HEK293T (cell line): ENCODE measurements around the gene SNRNP27.

ENCODE experiments used
- BHLHE40 ChIP-seq: fragments of 450-650 bp; IDR thresholded peaks from 2 replicates; pipeline ENCODE4 v1.6.1; 2016; ENCODE audit warnings: mild to moderate bottlenecking, moderate library complexity, borderline replicate concordance
- ELF4 ChIP-seq: fragments of 450-650 bp; IDR thresholded peaks from 2 replicates; pipeline ENCODE4 v1.6.1; 2017; ENCODE audit warnings: antibody characterized with exemption
- FOXA1 ChIP-seq: fragments of 450-650 bp; IDR thresholded peaks from 2 replicates; pipeline ENCODE4 v1.6.1; 2016; ENCODE audit warnings: mild to moderate bottlenecking
- FOXK2 ChIP-seq: fragments of 450-650 bp; IDR thresholded peaks from 2 replicates; pipeline ENCODE4 v1.6.1; 2016; ENCODE audit warnings: mild to moderate bottlenecking
- FOXM1 ChIP-seq: fragments of 450-650 bp; IDR thresholded peaks from 2 replicates; pipeline ENCODE4 v1.6.1; 2017; ENCODE audit warnings: mild to moderate bottlenecking, borderline replicate concordance
- HDGF ChIP-seq: fragments of 450-650 bp; IDR thresholded peaks from 2 replicates; pipeline ENCODE4 v1.6.1; 2017; ENCODE audit warnings: antibody characterized with exemption, borderline replicate concordance
- L3MBTL2 ChIP-seq: fragments of 450-650 bp; conservative IDR thresholded peaks from 2 replicates; pipeline ENCODE4 v1.6.1; 2016; ENCODE audit warnings: mild to moderate bottlenecking
- LEF1 ChIP-seq: fragments of 450-650 bp; IDR thresholded peaks from 2 replicates; pipeline ENCODE4 v1.6.1; 2017; ENCODE audit warnings: mild to moderate bottlenecking, borderline replicate concordance
- NFRKB ChIP-seq: fragments of 450-650 bp; IDR thresholded peaks from 2 replicates; pipeline ENCODE4 v1.6.1; 2016; ENCODE audit warnings: mild to moderate bottlenecking, moderate library complexity
- SP1 ChIP-seq: fragments of 450-650 bp; IDR thresholded peaks from 2 replicates; pipeline ENCODE4 v1.6.1; 2017
- SUZ12 ChIP-seq: fragments of 450-650 bp; IDR thresholded peaks from 2 replicates; pipeline ENCODE4 v1.6.1; 2016; ENCODE audit warnings: mild to moderate bottlenecking
- TARDBP ChIP-seq: fragments of 450-650 bp; IDR thresholded peaks from 2 replicates; pipeline ENCODE4 v1.6.1; 2016
- ZNF384 ChIP-seq: fragments of 450-650 bp; IDR thresholded peaks from 2 replicates; pipeline ENCODE4 v1.6.1; 2016
- TF ChIP-seq, protein P1 (sequence below): fragments of 450-650 bp; IDR thresholded peaks from 2 replicates; pipeline ENCODE4 v1.6.1; 2016

DNA sequence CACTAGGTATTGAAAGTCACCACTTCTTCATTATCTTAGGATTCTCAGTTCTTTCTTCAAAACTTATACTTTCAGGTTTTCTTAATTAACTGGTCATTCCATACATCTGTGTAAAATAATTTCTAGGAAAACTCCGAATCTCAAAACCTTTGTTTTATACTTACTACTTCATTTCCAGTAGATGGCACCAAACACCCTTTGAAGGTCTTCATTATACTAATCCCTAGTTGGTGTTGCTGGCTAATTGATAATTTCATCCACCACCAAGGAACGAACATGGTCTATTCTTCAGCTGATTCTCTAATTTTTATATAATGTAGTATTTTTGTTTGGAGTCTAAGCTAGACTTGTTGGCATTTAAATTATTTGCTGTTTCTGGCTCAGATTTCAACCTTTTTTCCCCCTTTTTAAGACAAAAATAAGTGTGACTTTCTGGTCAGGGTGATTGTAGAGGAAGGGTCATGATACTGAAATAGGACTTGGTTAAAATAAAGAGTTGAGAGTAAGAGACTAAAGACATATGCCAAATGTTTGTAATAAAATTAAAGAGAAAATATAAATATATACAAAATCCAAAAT, 18.3 kb downstream of the SNRNP27 start:
- TF ChIP-seq NFRKB: no peak
- no peak for TF ChIP-seq ZNF384
- TF ChIP-seq, protein P1, sequence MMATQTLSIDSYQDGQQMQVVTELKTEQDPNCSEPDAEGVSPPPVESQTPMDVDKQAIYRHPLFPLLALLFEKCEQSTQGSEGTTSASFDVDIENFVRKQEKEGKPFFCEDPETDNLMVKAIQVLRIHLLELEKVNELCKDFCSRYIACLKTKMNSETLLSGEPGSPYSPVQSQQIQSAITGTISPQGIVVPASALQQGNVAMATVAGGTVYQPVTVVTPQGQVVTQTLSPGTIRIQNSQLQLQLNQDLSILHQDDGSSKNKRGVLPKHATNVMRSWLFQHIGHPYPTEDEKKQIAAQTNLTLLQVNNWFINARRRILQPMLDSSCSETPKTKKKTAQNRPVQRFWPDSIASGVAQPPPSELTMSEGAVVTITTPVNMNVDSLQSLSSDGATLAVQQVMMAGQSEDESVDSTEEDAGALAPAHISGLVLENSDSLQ: no peak
- TF ChIP-seq TARDBP: no peak
- no peak for TF ChIP-seq FOXA1
- TF ChIP-seq FOXM1: no peak
- TF ChIP-seq HDGF: no peak
- no peak for TF ChIP-seq SP1
- no peak for TF ChIP-seq BHLHE40
- no peak for TF ChIP-seq ELF4
- no peak for TF ChIP-seq SUZ12
- TF ChIP-seq LEF1: no peak
- TF ChIP-seq FOXK2: no peak
- TF ChIP-seq L3MBTL2: no peak
